ENCODE measurements around the gene ZNF770. TPM values are rescaled to one million over a fixed set of nuclear protein-coding genes. Genes with fewer than 3 reads are reported as not detected.

ZNF770 gene
- total RNA-seq, 1 donor = 36.8 TPM

DNA sequence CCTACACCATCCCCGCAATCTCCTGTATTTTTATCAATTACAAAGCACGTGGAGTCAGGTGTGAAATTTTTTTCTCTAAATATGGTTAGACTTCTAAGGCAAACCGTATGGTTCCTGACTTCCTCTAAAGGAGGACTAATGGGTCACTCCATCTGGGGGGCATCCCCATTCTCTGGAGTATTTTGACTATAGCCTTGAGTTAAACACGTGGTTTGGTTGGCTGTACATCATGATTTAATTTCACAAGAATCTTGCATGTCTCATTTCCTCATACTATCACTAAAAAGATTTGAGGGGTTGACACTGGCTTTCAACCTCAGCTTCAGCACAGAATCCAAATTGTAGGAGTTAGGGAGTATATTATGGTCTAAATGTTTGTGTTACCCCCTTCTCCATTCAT, 25.3 kb upstream of the ZNF770 start:
- DNase-seq (ENCODE audit: low read depth) = no peak
- TF ChIP-seq, protein P1, sequence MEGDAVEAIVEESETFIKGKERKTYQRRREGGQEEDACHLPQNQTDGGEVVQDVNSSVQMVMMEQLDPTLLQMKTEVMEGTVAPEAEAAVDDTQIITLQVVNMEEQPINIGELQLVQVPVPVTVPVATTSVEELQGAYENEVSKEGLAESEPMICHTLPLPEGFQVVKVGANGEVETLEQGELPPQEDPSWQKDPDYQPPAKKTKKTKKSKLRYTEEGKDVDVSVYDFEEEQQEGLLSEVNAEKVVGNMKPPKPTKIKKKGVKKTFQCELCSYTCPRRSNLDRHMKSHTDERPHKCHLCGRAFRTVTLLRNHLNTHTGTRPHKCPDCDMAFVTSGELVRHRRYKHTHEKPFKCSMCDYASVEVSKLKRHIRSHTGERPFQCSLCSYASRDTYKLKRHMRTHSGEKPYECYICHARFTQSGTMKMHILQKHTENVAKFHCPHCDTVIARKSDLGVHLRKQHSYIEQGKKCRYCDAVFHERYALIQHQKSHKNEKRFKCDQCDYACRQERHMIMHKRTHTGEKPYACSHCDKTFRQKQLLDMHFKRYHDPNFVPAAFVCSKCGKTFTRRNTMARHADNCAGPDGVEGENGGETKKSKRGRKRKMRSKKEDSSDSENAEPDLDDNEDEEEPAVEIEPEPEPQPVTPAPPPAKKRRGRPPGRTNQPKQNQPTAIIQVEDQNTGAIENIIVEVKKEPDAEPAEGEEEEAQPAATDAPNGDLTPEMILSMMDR (IDR thresholded peaks at IDR 0.05; ENCODE audit: insufficient read depth, low read length) = no peak
- H3K4me3 ChIP-seq (ENCODE audit: low read depth, low read length) = no peak overlapping the region

DNA sequence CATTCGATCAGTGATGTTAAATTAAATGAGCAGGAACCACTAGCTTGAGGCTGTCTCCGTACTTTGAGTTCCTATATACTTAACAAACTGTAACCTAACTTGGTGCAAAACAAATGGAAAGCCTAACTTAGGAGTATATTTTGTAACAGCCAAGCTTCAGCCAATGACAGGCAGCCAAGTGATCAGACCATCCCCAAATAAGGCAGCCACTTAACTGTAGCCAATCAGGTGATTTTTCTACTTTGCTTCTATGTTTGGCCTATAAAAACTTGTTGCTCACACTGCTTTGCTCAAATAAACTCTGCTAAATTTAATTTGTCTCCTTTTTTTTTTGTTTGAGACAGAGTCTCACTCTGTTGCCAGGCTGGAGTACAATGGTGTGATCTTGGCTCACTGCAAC, 19.3 kb upstream of the ZNF770 start:
- DNase-seq (ENCODE audit: low read depth) = no peak
- TF ChIP-seq, protein P1 (IDR thresholded peaks at IDR 0.05; ENCODE audit: insufficient read depth, low read length) = no peak

DNA sequence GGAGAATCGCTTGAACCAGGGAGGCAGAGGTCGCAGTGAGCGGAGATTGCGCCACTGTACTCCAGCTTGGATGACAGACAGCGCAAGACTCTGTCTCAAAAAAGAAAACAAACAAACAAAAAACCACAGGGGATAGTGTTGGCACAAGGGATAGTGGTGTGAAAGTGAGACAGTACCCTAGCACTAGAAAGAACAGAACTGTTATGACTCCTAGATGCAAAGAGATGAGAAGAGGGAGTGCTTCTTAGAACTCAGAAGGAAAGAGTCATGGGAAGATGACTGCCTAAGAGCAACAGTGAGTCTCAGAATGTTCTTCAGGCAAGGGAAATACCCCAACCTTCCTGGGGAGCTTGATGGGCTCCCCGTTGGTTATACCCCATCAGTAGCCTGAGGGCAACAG, 17.8 kb upstream of the ZNF770 start:
- no peak overlapping the region for H3K4me3 ChIP-seq (ENCODE audit: low read depth, low read length)
- no peak for DNase-seq (ENCODE audit: low read depth)
- TF ChIP-seq, protein P1 (IDR thresholded peaks at IDR 0.05; ENCODE audit: insufficient read depth, low read length) = no peak

More for the DNA sequence above, 19.3 kb upstream of the ZNF770 start:
- H3K4me3 ChIP-seq (ENCODE audit: low read depth, low read length) = no peak overlapping the region

DNA sequence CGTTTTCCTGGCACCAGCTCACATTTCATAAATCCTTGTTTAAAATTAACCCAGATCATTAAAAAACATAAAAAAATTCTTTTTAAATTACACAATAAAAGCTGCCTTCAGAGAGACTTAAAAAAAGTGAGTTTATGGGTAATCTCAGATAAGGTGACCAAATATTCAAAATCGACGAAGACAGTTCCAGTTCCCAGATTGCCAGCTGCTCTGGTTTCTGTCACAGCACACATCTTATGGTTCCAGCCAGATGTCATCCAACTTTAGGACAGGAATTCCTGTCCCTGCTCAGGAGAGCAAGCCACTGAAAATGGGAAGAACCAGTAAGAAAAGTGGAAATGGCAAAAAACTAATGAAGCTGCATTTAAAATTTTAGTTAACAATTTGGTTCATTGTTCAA, 15.8 kb upstream of the ZNF770 start:
- no peak overlapping the region for H3K4me3 ChIP-seq (ENCODE audit: low read depth, low read length)
- no peak for DNase-seq (ENCODE audit: low read depth)
- TF ChIP-seq, protein P1 (IDR thresholded peaks at IDR 0.05; ENCODE audit: insufficient read depth, low read length) = no peak

DNA sequence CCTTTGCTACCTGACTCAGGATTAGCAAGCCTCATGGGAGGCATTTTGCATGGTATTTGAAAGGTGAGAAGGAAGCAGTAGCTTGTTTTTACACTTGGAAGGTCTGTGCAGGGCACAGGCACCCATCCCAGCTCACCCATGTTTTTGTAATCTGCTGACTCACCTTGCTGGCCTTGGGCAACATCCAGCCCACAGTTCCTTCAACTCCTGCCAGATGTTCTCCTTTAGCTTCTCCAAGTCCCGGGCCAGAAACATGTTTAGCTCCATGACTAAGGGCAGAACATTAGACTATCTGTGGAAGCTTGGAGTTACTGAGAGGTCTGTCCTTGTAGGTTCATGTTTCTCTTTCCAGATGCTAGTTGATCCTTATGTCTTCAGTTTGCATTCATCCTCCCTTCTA, 12.4 kb upstream of the ZNF770 start:
- TF ChIP-seq, protein P1 (IDR thresholded peaks at IDR 0.05; ENCODE audit: insufficient read depth, low read length) = no peak
- peak; percentile 80 for DNase-seq (ENCODE audit: low read depth)
- H3K4me3 ChIP-seq (ENCODE audit: low read depth, low read length) = no peak overlapping the region

DNA sequence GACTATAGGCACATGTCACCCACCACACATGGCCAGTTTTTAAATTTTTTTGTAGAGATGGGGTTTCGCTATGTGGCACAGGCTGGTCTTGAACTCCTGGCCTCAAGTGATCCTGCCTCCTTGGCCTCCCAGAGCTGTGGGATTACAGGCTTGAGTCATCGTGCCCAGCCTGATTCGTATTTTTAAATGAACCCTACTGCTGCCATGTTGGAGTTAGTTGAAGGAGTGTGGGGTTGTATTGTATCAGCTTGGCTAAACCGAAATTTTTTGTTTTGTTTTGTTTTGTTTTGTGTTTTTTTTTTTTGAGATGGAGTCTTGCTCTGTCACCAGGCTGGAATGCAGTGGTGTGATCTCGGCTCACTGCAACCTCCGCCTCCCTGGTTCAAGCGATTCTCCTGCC, 11.8 kb upstream of the ZNF770 start:
- DNase-seq (ENCODE audit: low read depth) = no peak
- H3K4me3 ChIP-seq (ENCODE audit: low read depth, low read length) = no peak overlapping the region
- TF ChIP-seq, protein P1 (IDR thresholded peaks at IDR 0.05; ENCODE audit: insufficient read depth, low read length) = no peak

DNA sequence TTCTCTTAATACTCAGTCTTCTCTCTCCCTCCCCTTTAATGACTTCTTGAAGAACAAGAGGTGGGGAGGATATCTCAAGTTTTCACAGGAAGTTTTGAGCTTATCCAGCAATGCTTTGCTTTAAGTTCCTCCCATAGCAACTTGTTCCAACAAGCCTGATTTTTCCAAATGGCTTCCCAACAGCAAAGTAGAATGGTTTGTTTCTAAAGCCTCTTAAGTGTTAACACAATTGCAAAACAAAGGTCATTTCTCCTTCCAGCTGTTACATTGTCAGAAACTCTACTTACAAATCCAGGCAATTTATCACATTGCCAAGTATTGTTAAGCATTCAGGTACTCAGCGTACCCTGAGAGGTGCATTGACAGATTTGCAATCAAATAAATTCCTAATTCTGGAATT, 6.8 kb upstream of the ZNF770 start:
- TF ChIP-seq, protein P1 (IDR thresholded peaks at IDR 0.05; ENCODE audit: insufficient read depth, low read length) = no peak
- DNase-seq (ENCODE audit: low read depth) = no peak
- H3K4me3 ChIP-seq (ENCODE audit: low read depth, low read length) = no peak overlapping the region
